CD4-positive, alpha-beta T cell treated with Interleukin-1 beta for 1 hour (primary cell): ENCODE data around the gene CERK.
"Not testable (repeated sequence)": the region's sequence is repeated elsewhere in the genome, so short reads cannot be mapped to it uniquely, and the experiment has no call there.

Experiments used
- DNase-seq, 2 donors: peaks; one replicate each; pipeline ENCODE4 v3.0.0-alpha.2; 2020 to 2022

Gene CERK

GRCh38 chr22:46748206-46748907 lies 10.3 kb upstream of the CERK start:
- DNase-seq = no peak

GRCh38 chr22:46747646-46748045 lies 9.6 kb upstream of the CERK start:
- no peak for DNase-seq

- no peak for DNase-seq
Observed at GRCh38 chr22:46746620-46747019, 8.6 kb upstream of the CERK start.

- no peak for DNase-seq
Observed at GRCh38 chr22:46746192-46746591, 8.1 kb upstream of the CERK start.

GRCh38 chr22:46744581-46744980 lies 6.5 kb upstream of the CERK start:
- no peak for DNase-seq

GRCh38 chr22:46742576-46743221 lies 4.6 kb upstream of the CERK start:
- no peak for DNase-seq

GRCh38 chr22:46741974-46742519 lies 4.0 kb upstream of the CERK start:
- no peak for DNase-seq

- no peak for DNase-seq
Observed at GRCh38 chr22:46740910-46741780, 3.1 kb upstream of the CERK start.

- DNase-seq = peak; percentile 75 to 78
Observed at GRCh38 chr22:46739094-46739870, 1.2 kb upstream of the CERK start.

GRCh38 chr22:46738647-46739093 lies 618 bp upstream of the CERK start:
- DNase-seq = no peak

- DNase-seq = peak; percentile 35 to 48
Observed at GRCh38 chr22:46737105-46737975, 712 bp downstream of the CERK start.

GRCh38 chr22:46736705-46737104 lies 1.3 kb downstream of the CERK start:
- no peak for DNase-seq

- no peak for DNase-seq
Observed at GRCh38 chr22:46735747-46736608, 2.1 kb downstream of the CERK start.

- DNase-seq = peak; percentile 72 to 79
Observed at GRCh38 chr22:46734830-46735453, 3.1 kb downstream of the CERK start.

GRCh38 chr22:46734213-46734722 lies 3.8 kb downstream of the CERK start:
- DNase-seq = not testable (repeated sequence)

- DNase-seq = no peak
Observed at GRCh38 chr22:46732513-46732912, 5.5 kb downstream of the CERK start.

- no peak for DNase-seq
Observed at GRCh38 chr22:46732041-46732379, 6.0 kb downstream of the CERK start.

- no peak for DNase-seq
Observed at GRCh38 chr22:46731246-46732040, 6.6 kb downstream of the CERK start.
